Duodenal mucosa (tissue), 2 donors: Measurements from ENCODE around the gene RABGEF1.
"Not testable (repeated sequence)": the region's sequence is repeated elsewhere in the genome, so short reads cannot be mapped to it uniquely, and the experiment has no call there.

Experiments
- H3K27ac ChIP-seq: one replicate; pipeline ENCODE4 v1.7.0; 2013; ENCODE audit warnings: low read depth, low read length
- H3K27me3 ChIP-seq, 2 donors: one replicate each; pipeline ENCODE4 v1.7.0; 2013; ENCODE audit warnings: low read length in 2 of 2, control low read depth in 1 of 2; ENCODE audit not compliant: insufficient read depth in 2 of 2, control insufficient read depth in 1 of 2
- H3K36me3 ChIP-seq, 2 donors: one replicate each; pipeline ENCODE4 v1.7.0; 2013; ENCODE audit warnings: low read length in 2 of 2, control low read depth in 1 of 2; ENCODE audit not compliant: insufficient read depth in 2 of 2, control insufficient read depth in 1 of 2
- H3K4me1 ChIP-seq, 2 donors: one replicate each; pipeline ENCODE4 v1.7.0; 2013; ENCODE audit warnings: low read length in 2 of 2, control low read depth in 1 of 2; ENCODE audit not compliant: insufficient read depth in 2 of 2, control insufficient read depth in 1 of 2
- H3K4me3 ChIP-seq, 2 donors: one replicate each; pipeline ENCODE4 v1.7.0; 2013; ENCODE audit warnings: low read length in 2 of 2, low read depth in 1 of 2
- H3K9ac ChIP-seq, 2 donors: one replicate each; pipeline ENCODE4 v1.7.0; 2013; ENCODE audit warnings: low read length in 2 of 2, low read depth in 1 of 2
- H3K9me3 ChIP-seq, 2 donors: one replicate each; pipeline ENCODE4 v1.7.0; 2013; ENCODE audit warnings: low read length in 2 of 2, control low read depth in 1 of 2; ENCODE audit not compliant: control insufficient read depth in 1 of 2

Gene RABGEF1

GRCh38 chr7:66790725-66791124 is 50.2 kb downstream of the RABGEF1 start:
- Histone ChIP-seq H3K27ac (no peak overlapping the region), H3K9me3 (no peaks in the 10 kb centered on the region), H3K4me3 (no peak overlapping the region), H3K4me1 (no peaks in the 10 kb centered on the region), H3K9ac (no peak overlapping the region), H3K27me3 (no peaks in the 10 kb centered on the region), H3K36me3 (peaks cover 14 to 52% of the 10 kb centered on the region in 2 donors)

GRCh38 chr7:66800591-66800990 is 60.1 kb downstream of the RABGEF1 start:
- Histone ChIP-seq H3K36me3 (peaks cover 19 to 83% of the 10 kb centered on the region in 2 donors), H3K9me3 (no peaks in the 10 kb centered on the region), H3K27me3 (no peaks in the 10 kb centered on the region), H3K4me3 (no peak overlapping the region), H3K27ac (no peak overlapping the region), H3K9ac (no peak overlapping the region), H3K4me1 (no peaks in the 10 kb centered on the region)

GRCh38 chr7:66804001-66804400 is 63.5 kb downstream of the RABGEF1 start:
- Histone ChIP-seq H3K27ac (no peak overlapping the region), H3K36me3 (peaks cover 27 to 83% of the 10 kb centered on the region in 2 donors), H3K4me3 (no peak overlapping the region), H3K9ac (no peak overlapping the region), H3K4me1 (no peaks in the 10 kb centered on the region), H3K9me3 (no peaks in the 10 kb centered on the region), H3K27me3 (no peaks in the 10 kb centered on the region)

DNA sequence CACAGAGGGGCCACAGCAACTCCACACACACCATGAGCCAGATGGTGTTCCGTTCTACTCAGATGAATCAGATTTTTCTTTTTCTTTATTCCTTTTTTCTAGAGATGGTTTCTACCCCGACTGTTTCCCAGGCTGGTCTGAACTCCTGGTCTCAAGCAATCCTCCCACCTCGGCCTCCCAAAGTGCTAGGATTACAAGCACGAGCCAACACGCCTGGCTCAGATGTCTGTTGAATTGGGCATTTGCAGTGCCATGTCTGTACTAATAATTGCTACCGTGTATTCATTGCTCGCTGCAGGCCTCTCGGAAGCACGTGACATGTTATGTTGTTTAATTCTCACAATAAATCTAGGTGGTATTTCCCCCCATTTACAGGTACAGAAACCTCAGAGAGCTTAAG is 67.2 kb downstream of the RABGEF1 start:
- H3K36me3 ChIP-seq: peaks cover 32 to 80% of the 10 kb centered on the region in 2 donors
- no peaks in the 10 kb centered on the region for H3K27me3 ChIP-seq
- no peaks in the 10 kb centered on the region for H3K4me1 ChIP-seq
- H3K4me3 ChIP-seq: no peak overlapping the region
- no peak overlapping the region for H3K27ac ChIP-seq
- H3K9me3 ChIP-seq: no peaks in the 10 kb centered on the region
- no peak overlapping the region for H3K9ac ChIP-seq

- Histone ChIP-seq H3K4me3 (no peak overlapping the region), H3K27ac (no peak overlapping the region), H3K4me1 (no peaks in the 10 kb centered on the region), H3K9me3 (no peaks in the 10 kb centered on the region), H3K36me3 (peaks cover 28 to 59% of the 10 kb centered on the region in 2 donors), H3K9ac (no peak overlapping the region), H3K27me3 (no peaks in the 10 kb centered on the region)
Observed at GRCh38 chr7:66810716-66811115, 70.2 kb downstream of the RABGEF1 start.

- H3K36me3 ChIP-seq: peaks cover 6 to 17% of the 10 kb centered on the region in 2 donors
- H3K4me3 ChIP-seq, H3K9me3 ChIP-seq, H3K9ac ChIP-seq, H3K4me1 ChIP-seq, H3K27me3 ChIP-seq, H3K27ac ChIP-seq: not testable (repeated sequence)
Observed at GRCh38 chr7:66815186-66815875, 74.8 kb downstream of the RABGEF1 start.

DNA sequence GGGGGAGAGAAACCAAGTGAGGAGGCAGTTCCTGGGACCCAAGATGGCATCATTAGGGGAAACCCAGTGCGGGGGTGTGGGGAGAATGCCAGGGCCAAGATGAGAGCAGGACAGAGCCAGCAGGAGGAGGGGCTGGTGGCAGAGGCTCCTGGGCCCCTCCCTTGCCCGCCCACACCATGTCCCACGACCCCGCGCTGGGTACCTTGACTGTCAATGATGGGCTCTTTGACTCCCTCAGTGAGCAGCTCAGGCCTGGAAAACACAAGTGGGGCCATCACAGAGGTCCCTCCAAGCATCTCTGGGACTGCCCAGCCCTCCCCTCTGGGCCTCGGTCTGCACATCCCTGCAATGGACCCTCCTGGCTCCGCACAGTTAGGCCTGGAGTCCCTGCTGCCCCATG is 75.4 kb downstream of the RABGEF1 start:
- Histone ChIP-seq H3K9ac (no peak overlapping the region), H3K27ac (no peak overlapping the region), H3K9me3 (no peaks in the 10 kb centered on the region), H3K36me3 (peaks cover under 1 to 10% of the 10 kb centered on the region in 2 donors), H3K4me1 (no peaks in the 10 kb centered on the region), H3K27me3 (no peaks in the 10 kb centered on the region), H3K4me3 (no peak overlapping the region)

- not testable (repeated sequence) for H3K27me3 ChIP-seq, H3K4me1 ChIP-seq, H3K27ac ChIP-seq, H3K9me3 ChIP-seq, H3K36me3 ChIP-seq, H3K4me3 ChIP-seq, H3K9ac ChIP-seq
Observed at GRCh38 chr7:66816658-66817057, 76.1 kb downstream of the RABGEF1 start.

DNA sequence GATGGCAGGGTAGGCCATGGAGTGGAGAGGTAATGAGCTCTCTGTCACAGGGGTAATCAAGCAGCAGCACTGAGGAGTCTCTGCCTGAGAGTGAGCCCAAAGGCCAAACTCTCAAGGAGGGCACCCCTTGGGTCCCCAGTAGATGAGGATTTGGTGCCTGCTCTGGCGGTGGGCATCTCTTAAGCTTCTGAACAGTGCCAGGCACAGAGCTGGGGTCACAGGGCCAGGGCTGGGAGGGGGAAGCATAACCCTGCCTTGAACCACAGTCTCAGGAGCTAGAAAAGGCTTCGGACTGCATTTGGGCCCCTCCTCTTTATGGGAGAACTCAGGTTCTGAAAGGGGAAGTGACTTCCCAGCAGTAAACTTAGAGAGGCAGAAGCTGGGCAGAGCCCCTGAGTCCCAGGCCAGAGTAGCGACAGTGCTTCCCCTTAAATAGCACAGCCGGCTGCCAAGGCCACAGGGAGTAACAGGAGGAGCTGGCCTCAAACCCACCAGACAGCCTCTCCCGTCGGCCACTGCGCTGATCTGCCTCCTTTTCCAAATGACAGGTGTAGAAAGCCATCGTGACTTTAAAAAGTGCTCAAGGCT is 76.8 kb downstream of the RABGEF1 start:
- H3K9me3 ChIP-seq, H3K27me3 ChIP-seq, H3K27ac ChIP-seq, H3K4me3 ChIP-seq, H3K36me3 ChIP-seq, H3K9ac ChIP-seq, H3K4me1 ChIP-seq: not testable (repeated sequence)

GRCh38 chr7:66817956-66818355 is 77.4 kb downstream of the RABGEF1 start:
- H3K27ac ChIP-seq, H3K27me3 ChIP-seq, H3K9me3 ChIP-seq, H3K9ac ChIP-seq, H3K36me3 ChIP-seq, H3K4me3 ChIP-seq, H3K4me1 ChIP-seq: not testable (repeated sequence)
